Transverse colon (tissue), 4 donors: ENCODE results near the gene TBC1D30. TPM values are rescaled to one million over a fixed set of nuclear protein-coding genes. Genes with fewer than 3 reads are reported as not detected.

ENCODE experiments used
- DNase-seq: peaks from one replicate; pipeline ENCODE4 v3.0.0-alpha.2; 2019
- H3K27ac ChIP-seq, 4 donors: fragments of 200-600 bp; sonication (generic); 2 replicates each; pipeline ENCODE4 v1.5.1; 2016 to 2018; ENCODE audit warnings: inconsistent platforms in 4 of 4
- H3K27me3 ChIP-seq: fragments of 200-600 bp; sonication (generic); 2 replicates; pipeline ENCODE4 v1.5.1; 2017; ENCODE audit warnings: inconsistent platforms
- H3K36me3 ChIP-seq, 4 donors: fragments of 200-600 bp; sonication (generic); 2 replicates each; pipeline ENCODE4 v1.5.1; 2017 to 2019; ENCODE audit warnings: inconsistent platforms in 4 of 4
- H3K4me1 ChIP-seq, 4 donors: fragments of 200-600 bp; sonication (generic); 2 replicates each; pipeline ENCODE4 v1.5.1; 2017 to 2020; ENCODE audit warnings: inconsistent platforms in 4 of 4
- H3K4me3 ChIP-seq, 4 donors: fragments of 200-600 bp; sonication (generic); 1 replicate in 1 of 4; 2 replicates in 3 of 4; pipeline versions ENCODE4 v1.5.1 to v1.6.1; 2017 to 2019; ENCODE audit warnings: inconsistent platforms in 4 of 4
- H3K9me3 ChIP-seq, 2 donors: fragments of 200-600 bp; sonication (generic); 2 replicates each; pipeline ENCODE4 v1.5.1; 2017 to 2019; ENCODE audit warnings: inconsistent platforms in 2 of 2
- EP300 ChIP-seq: sonication (generic); formaldehyde crosslinking; IDR thresholded peaks from one replicate; pipeline ENCODE4 v1.6.1; 2017; ENCODE audit warnings: antibody characterized with exemption, low read depth
- POLR2A ChIP-seq: fragments of 450-650 bp; IDR thresholded peaks from one replicate; pipeline ENCODE4 v1.6.1; 2016; ENCODE audit warnings: antibody characterized with exemption, mild to moderate bottlenecking, moderate library complexity
- POLR2AphosphoS5 ChIP-seq, 3 donors: sonication (generic); formaldehyde crosslinking; IDR thresholded peaks; one replicate each; pipeline ENCODE4 v1.6.1; 2016; ENCODE audit warnings: antibody characterized with exemption in 3 of 3
- WGBS, 2 donors: methylation state at CpG; one replicate each; pipeline ENCODE4 v1.1.5; 2018; ENCODE audit warnings: low coverage in 1 of 2; 5-methylcytosine and 5-hydroxymethylcytosine counted together
- in situ Hi-C, 4 donors: fragments of 200-750 bp; cut with MboI; loops; one replicate each; pipeline versions ENCODE4 v1.15.0 to v1.15.1; 2017; ENCODE audit warnings: low sequenced_read_pairs in 3 of 4, low pct_ligation_motif_present in 1 of 4, low pct_unique_long_range_greater_than_20kb in 1 of 4
- intact Hi-C: fragments of 100-400 bp; cut with DNase I; formaldehyde crosslinking; loops from one replicate; pipeline ENCODE4 v1.15.1; 2023; ENCODE audit warnings: low total_unique reads
- total RNA-seq, 4 donors: library from RNA; depleted of rRNA; stranded (reverse); fragments of >200 nt; gene quantifications; one replicate each; pipeline ENCODE4 v1.1.0, GENCODE V29; 2016
- TF ChIP-seq, protein P1 (sequence below), 5 experiments: fragments of 200-600 bp in 3 of 5; fragments of 450-650 bp in 2 of 5; sonication (generic) in 3 of 5; IDR thresholded peaks; 1 replicate in 2 of 5; 2 replicates in 3 of 5; pipeline ENCODE4 v1.5.1; 2016 to 2017; ENCODE audit warnings: antibody characterized with exemption in 5 of 5, inconsistent platforms in 3 of 5, mild to moderate bottlenecking in 2 of 5, moderate library complexity in 1 of 5

Gene TBC1D30
- total RNA-seq, 4 donors from 2014 or later = 0.37 to 9.4 (median 6.5) TPM

DNA sequence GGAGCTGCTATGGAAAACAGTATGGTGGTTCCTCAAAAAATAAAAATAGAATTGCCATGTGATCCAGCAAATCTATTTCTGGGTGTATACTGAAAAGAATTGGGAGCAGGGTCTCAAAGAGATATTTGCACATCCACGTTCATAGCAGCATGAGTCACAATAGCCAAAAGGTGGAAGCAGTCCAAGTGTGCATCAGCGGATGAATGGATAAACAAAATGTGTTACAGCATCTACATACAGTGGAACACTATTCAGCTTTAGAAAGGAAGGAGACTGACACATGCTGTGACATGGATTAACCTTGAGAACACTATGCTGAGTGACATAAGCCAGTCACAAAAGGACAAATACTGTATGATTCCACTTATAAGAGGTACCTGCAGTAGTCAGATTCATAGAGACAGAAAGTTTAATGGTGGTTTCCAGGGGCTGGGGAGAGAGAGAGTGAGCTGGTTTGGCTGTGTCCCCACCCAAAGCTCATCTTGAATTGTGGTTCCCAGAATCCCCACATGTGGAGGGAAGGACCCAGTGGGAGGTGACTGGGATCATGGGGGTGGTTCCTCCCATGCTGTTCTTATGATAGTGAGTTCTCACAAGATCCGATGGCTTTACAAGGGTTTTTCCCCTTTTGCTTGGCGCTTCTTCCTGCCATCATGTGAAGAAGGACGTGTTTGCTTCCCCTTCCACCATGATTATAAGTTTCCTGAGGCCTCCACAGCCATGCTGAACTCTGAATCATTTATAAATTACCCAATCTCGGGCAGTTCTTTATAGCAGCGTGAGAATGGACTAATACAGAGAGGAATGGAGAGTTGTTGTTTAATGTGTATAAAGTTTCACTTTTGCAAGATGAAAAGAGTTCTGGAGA is 17.6 kb upstream of the TBC1D30 start:
- no peak overlapping the region for H3K27ac ChIP-seq
- no peak for TF ChIP-seq POLR2A
- TF ChIP-seq POLR2AphosphoS5 (IDR thresholded peaks at IDR 0.05) = no peak
- TF ChIP-seq EP300 = no peak
- TF ChIP-seq, protein P1, sequence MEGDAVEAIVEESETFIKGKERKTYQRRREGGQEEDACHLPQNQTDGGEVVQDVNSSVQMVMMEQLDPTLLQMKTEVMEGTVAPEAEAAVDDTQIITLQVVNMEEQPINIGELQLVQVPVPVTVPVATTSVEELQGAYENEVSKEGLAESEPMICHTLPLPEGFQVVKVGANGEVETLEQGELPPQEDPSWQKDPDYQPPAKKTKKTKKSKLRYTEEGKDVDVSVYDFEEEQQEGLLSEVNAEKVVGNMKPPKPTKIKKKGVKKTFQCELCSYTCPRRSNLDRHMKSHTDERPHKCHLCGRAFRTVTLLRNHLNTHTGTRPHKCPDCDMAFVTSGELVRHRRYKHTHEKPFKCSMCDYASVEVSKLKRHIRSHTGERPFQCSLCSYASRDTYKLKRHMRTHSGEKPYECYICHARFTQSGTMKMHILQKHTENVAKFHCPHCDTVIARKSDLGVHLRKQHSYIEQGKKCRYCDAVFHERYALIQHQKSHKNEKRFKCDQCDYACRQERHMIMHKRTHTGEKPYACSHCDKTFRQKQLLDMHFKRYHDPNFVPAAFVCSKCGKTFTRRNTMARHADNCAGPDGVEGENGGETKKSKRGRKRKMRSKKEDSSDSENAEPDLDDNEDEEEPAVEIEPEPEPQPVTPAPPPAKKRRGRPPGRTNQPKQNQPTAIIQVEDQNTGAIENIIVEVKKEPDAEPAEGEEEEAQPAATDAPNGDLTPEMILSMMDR (IDR thresholded peaks at IDR 0.05) = no peak
- H3K27me3 ChIP-seq = no peaks in the 10 kb centered on the region
- in situ Hi-C loops (loop anchor here in 1 of 4 donors (25.0 kb wide), 1 partner anchor 305 kb away; the partner anchor contains the start of gene WIF1), intact Hi-C loops (no loop called here)
- no peak for DNase-seq
- no peaks in the 10 kb centered on the region for H3K36me3 ChIP-seq
- H3K4me3 ChIP-seq = no peak overlapping the region
- WGBS, 2 donors = 77 to 83% methylated on average over 5 to 7 of the region's 7 CpGs
- peaks cover 0 to 3% (median 0%) of the 10 kb centered on the region in 4 donors for H3K4me1 ChIP-seq
- H3K9me3 ChIP-seq = no peaks in the 10 kb centered on the region

DNA sequence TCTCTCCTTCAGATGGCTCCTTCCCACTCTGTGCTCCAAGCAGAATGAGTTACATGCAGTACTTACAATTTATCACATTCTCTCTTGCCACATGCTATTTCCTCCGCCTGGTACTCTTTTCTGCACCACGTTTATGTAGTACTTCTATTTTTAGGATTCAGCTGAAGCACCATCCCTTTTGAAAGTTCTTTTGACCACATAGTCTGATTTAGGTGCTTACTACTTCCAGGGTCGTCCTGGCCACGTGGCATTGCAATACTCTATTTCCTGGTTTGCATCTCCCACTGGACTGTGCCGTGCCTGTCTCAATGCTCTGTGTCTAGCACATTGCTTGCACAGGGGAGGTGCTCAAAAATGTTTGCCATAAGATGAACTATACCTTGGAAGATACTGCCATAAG is 16.3 kb upstream of the TBC1D30 start:
- DNase-seq = no peak
- 43 to 44% methylated on average over 5 of the region's 5 CpGs for WGBS, 2 donors
- no peaks in the 10 kb centered on the region for H3K4me1 ChIP-seq
- H3K27ac ChIP-seq = no peak overlapping the region
- in situ Hi-C loops = loop anchor here in 1 of 4 donors (25.0 kb wide), 1 partner anchor 304 kb away; the partner anchor contains the start of gene WIF1
- intact Hi-C loops = no loop called here
- H3K9me3 ChIP-seq = no peaks in the 10 kb centered on the region
- H3K27me3 ChIP-seq = no peaks in the 10 kb centered on the region
- TF ChIP-seq POLR2A (no peak), POLR2AphosphoS5 (IDR thresholded peaks at IDR 0.05) (no peak), EP300 (no peak)
- TF ChIP-seq, protein P1 (IDR thresholded peaks at IDR 0.05) = no peak
- H3K4me3 ChIP-seq = no peak overlapping the region
- no peaks in the 10 kb centered on the region for H3K36me3 ChIP-seq

DNA sequence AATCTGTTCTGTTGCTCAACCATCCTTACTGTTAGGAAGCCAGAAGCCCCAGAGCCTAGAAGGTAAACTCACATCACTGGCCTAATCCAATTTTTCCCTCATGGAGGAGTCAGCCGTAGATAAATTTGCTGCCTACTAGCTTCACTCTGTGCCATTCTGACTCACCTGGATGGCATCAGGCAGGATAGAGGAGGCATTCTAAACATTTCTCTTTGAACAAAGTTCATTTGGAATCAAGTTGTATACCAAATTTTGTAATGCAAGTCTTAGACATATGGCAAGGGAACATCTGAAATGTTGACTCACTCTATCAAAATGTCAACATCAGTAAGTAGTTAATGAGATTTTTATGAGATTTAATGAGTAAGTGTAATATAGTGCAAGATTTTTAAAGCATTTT is 13.6 kb upstream of the TBC1D30 start:
- H3K36me3 ChIP-seq = no peaks in the 10 kb centered on the region
- H3K4me3 ChIP-seq = no peak overlapping the region
- intact Hi-C loops (no loop called here), in situ Hi-C loops (loop anchor here in 1 of 4 donors (25.0 kb wide), 1 partner anchor 301 kb away; the partner anchor contains the start of gene WIF1)
- H3K9me3 ChIP-seq = no peaks in the 10 kb centered on the region
- H3K4me1 ChIP-seq = no peaks in the 10 kb centered on the region
- no peak for DNase-seq
- H3K27me3 ChIP-seq = no peaks in the 10 kb centered on the region
- 40 to 79% methylated on average over 1 of the region's 1 CpG for WGBS, 2 donors
- no peak for TF ChIP-seq POLR2A
- no peak for TF ChIP-seq POLR2AphosphoS5 (IDR thresholded peaks at IDR 0.05)
- TF ChIP-seq, protein P1 (IDR thresholded peaks at IDR 0.05) = no peak
- no peak for TF ChIP-seq EP300
- H3K27ac ChIP-seq = no peak overlapping the region

DNA sequence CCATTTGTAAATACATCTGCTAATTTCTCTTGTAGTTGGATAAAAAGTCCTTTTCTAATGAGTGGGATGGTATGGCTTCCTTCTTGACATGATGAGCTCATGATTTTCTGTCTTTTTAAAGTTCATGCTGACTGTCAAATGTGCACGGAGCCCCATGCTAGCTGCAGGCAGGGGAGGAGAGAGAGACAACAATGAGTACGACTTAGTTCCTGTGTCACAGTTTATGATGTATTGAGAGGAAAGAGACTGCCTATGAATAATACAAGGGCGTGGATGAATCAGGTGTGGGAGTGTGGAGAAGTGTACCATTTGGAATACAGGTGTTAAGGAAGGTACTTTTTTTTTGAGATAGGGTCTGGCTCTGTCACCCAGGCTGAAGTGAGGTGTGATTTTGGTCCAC is 10.7 kb upstream of the TBC1D30 start:
- H3K4me3 ChIP-seq = no peak overlapping the region
- intact Hi-C loops (no loop called here), in situ Hi-C loops (loop anchor here in 1 of 4 donors (25.0 kb wide), 1 partner anchor 299 kb away; the partner anchor contains the start of gene WIF1)
- no peaks in the 10 kb centered on the region for H3K9me3 ChIP-seq
- DNase-seq = no peak
- no peaks in the 10 kb centered on the region for H3K4me1 ChIP-seq
- TF ChIP-seq POLR2A = no peak
- no peak for TF ChIP-seq POLR2AphosphoS5 (IDR thresholded peaks at IDR 0.05)
- TF ChIP-seq, protein P1 (IDR thresholded peaks at IDR 0.05) = no peak
- H3K27ac ChIP-seq = no peak overlapping the region
- WGBS, 2 donors = 25 to 50% methylated on average over 1 to 3 of the region's 3 CpGs
- H3K27me3 ChIP-seq = no peaks in the 10 kb centered on the region
- H3K36me3 ChIP-seq = no peaks in the 10 kb centered on the region
